Erythroblast (primary cell): ENCODE measurements around the gene CHD9NB.
"Not testable (repeated sequence)": the region's sequence is repeated elsewhere in the genome, so short reads cannot be mapped to it uniquely, and the experiment has no call there.

ENCODE experiments used
- GATA1 ChIP-seq: IDR thresholded peaks from 2 replicates; pipeline ENCODE4 v1.6.1; 2011; ENCODE audit warnings: low read depth, mild to moderate bottlenecking, control low read depth, low read length, moderate library complexity
- POLR2A ChIP-seq: IDR thresholded peaks from 2 replicates; pipeline ENCODE4 v1.6.1; 2011; ENCODE audit warnings: mild to moderate bottlenecking, low read length

DNA sequence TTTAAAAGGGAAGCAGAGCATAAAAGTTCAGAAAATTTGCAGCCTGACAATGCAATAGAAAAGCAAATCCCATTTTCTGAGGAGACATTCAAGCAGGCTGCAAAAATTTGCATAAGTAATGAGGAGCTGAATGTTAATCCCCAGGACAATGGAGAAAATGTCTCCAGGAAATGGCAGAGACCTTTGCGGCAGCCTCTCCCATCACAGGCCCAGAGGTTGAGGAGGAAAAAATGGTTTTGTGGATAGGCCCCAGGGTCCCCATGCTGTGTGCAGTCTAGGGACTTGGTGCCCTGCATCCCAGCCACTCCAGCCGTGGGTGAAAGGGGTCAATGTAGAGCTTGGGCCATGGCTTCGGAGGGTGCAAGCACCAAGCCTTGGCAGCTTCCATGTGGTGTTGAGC is 21.6 kb upstream of the CHD9NB start:
- not testable (repeated sequence) for TF ChIP-seq POLR2A, GATA1
